ENCODE data around the gene DNAI1.
A peak's percentile ranks its signal among the peaks of the same experiment; 100 is the strongest.
"Not testable (repeated sequence)": the region's sequence is repeated elsewhere in the genome, so short reads cannot be mapped to it uniquely, and the experiment has no call there.

The DNAI1 gene

GRCh38 chr9:34526026-34526425 lies 67.4 kb downstream of the DNAI1 start:
- TF ChIP-seq PPARA (CRISPR knock-in tag; IDR thresholded peaks at IDR 0.05; ENCODE audit: borderline replicate concordance): no peak
- no peak for TF ChIP-seq OSR1 (CRISPR knock-in tag; IDR thresholded peaks at IDR 0.05)
- TF ChIP-seq CSDC2 (CRISPR knock-in tag; IDR thresholded peaks at IDR 0.05): no peak
- TF ChIP-seq POU6F1 (CRISPR knock-in tag; IDR thresholded peaks at IDR 0.05; ENCODE audit: borderline replicate concordance, low read depth): no peak
- no peak for ATAC-seq

- ATAC-seq: not testable (repeated sequence)
Measured at GRCh38 chr9:34532041-34532440, 73.4 kb downstream of the DNAI1 start.

- TF ChIP-seq CSDC2 (CRISPR knock-in tag; IDR thresholded peaks at IDR 0.05): no peak
- TF ChIP-seq BACH2 (CRISPR knock-in tag; IDR thresholded peaks at IDR 0.05; ENCODE audit: borderline replicate concordance): no peak
- TF ChIP-seq ZNF8 (CRISPR knock-in tag; IDR thresholded peaks at IDR 0.05): no peak
- TF ChIP-seq ZC3H10 (CRISPR knock-in tag; IDR thresholded peaks at IDR 0.05): no peak
- no peak for TF ChIP-seq POU6F1 (CRISPR knock-in tag; IDR thresholded peaks at IDR 0.05; ENCODE audit: borderline replicate concordance, low read depth)
- no peak for TF ChIP-seq ZFP3 (CRISPR knock-in tag; IDR thresholded peaks at IDR 0.05)
- no peak for TF ChIP-seq TSHZ2 (CRISPR knock-in tag; IDR thresholded peaks at IDR 0.05)
- no peak for TF ChIP-seq TCF4 (CRISPR knock-in tag; IDR thresholded peaks at IDR 0.05; ENCODE audit: borderline replicate concordance)
- no peak for TF ChIP-seq PPARA (CRISPR knock-in tag; IDR thresholded peaks at IDR 0.05; ENCODE audit: borderline replicate concordance)
- no peak for ATAC-seq
Measured at GRCh38 chr9:34536685-34537084, 78.1 kb downstream of the DNAI1 start.

- TF ChIP-seq TOX (CRISPR knock-in tag; IDR thresholded peaks at IDR 0.05; ENCODE audit: borderline replicate concordance) (no peak), ISL1 (CRISPR knock-in tag; IDR thresholded peaks at IDR 0.05) (no peak), PATZ1 (CRISPR knock-in tag; IDR thresholded peaks at IDR 0.05; ENCODE audit: borderline replicate concordance) (no peak), CSRNP3 (CRISPR knock-in tag; IDR thresholded peaks at IDR 0.05) (no peak)
- peak; percentile 95 for ATAC-seq
Measured at GRCh38 chr9:34540827-34541226, 82.2 kb downstream of the DNAI1 start.

- no peak for ATAC-seq
- TF ChIP-seq ISL1 (CRISPR knock-in tag; IDR thresholded peaks at IDR 0.05): no peak
- no peak for TF ChIP-seq CSRNP3 (CRISPR knock-in tag; IDR thresholded peaks at IDR 0.05)
- TF ChIP-seq TSHZ2 (CRISPR knock-in tag; IDR thresholded peaks at IDR 0.05): no peak
- no peak for TF ChIP-seq GLIS3 (CRISPR knock-in tag; IDR thresholded peaks at IDR 0.05)
- no peak for TF ChIP-seq ZFP3 (CRISPR knock-in tag; IDR thresholded peaks at IDR 0.05)
- TF ChIP-seq BACH2 (CRISPR knock-in tag; IDR thresholded peaks at IDR 0.05; ENCODE audit: borderline replicate concordance): no peak
- no peak for TF ChIP-seq SNAI2 (CRISPR knock-in tag; IDR thresholded peaks at IDR 0.05)
- TF ChIP-seq CSDC2 (CRISPR knock-in tag; IDR thresholded peaks at IDR 0.05): no peak
- no peak for TF ChIP-seq ZNF8 (CRISPR knock-in tag; IDR thresholded peaks at IDR 0.05)
- no peak for TF ChIP-seq OSR1 (CRISPR knock-in tag; IDR thresholded peaks at IDR 0.05)
- no peak for TF ChIP-seq TCF4 (CRISPR knock-in tag; IDR thresholded peaks at IDR 0.05; ENCODE audit: borderline replicate concordance)
- TF ChIP-seq RARB (CRISPR knock-in tag; IDR thresholded peaks at IDR 0.05): no peak
Measured at GRCh38 chr9:34541540-34541939, 82.9 kb downstream of the DNAI1 start.

Data from SK-N-SH treated with all-trans-retinoic acid at 6 μM for 48 hours (cell line).